ENCODE results near the gene PALM2AKAP2.
"Not testable (repeated sequence)": the region's sequence is repeated elsewhere in the genome, so short reads cannot be mapped to it uniquely, and the experiment has no call there.

Gene PALM2AKAP2

DNA sequence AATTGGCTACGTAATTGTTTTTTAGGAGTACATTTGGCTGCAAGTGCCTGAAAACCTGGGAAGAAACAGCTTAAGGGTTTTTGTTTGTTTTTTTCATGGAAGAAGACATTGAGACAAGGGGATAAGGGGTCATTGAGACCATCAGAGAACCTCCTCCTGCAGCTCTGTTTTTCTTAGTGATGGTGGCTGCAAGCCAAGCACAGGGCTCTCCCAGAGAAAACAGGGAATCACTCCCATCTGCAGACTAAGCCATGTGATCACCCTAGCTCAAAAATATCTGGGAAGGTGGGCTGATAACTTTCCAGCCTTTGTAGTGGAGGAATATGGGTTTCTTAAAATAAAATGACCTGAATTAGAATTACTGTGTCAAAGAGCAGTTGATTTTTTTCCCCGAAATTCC is 25.1 kb downstream of the PALM2AKAP2 start:
- H3K4me3 ChIP-seq (ENCODE audit: low read length): no peak overlapping the region
- TF ChIP-seq ZNF274 (IDR thresholded peaks at IDR 0.05; ENCODE audit: low read depth, low read length): no peak

DNA sequence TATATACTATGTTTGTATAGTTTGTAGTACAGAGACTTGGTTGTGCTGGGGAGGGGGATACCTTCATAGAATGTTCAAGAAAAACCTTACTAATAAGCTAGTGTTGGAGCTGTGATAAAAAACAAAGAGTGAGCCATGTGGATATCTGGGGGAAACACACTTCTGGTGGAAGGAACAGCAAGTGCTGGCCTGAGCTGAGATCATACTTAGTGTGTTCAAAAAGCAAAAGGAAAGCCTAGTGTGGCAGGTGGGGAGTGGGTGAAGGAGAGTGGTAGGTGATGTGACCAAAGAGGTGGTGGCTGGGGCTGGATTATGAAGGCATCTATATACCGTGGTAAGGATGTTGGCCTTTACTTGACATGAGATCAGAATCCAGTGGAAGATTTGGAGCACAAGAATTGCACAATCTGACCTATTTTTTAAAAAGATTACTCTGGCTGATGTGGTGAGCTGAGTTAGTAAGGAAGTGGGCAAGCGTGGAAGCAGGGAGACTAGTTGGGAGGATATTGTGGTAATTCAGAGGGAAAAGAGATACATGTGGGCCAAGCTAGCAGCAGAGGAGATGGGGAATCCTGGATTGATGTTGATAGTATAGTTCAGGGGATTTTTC is 26.6 kb downstream of the PALM2AKAP2 start:
- TF ChIP-seq ZNF274 (IDR thresholded peaks at IDR 0.05; ENCODE audit: low read depth, low read length): no peak
- no peak overlapping the region for H3K4me3 ChIP-seq (ENCODE audit: low read length)

DNA sequence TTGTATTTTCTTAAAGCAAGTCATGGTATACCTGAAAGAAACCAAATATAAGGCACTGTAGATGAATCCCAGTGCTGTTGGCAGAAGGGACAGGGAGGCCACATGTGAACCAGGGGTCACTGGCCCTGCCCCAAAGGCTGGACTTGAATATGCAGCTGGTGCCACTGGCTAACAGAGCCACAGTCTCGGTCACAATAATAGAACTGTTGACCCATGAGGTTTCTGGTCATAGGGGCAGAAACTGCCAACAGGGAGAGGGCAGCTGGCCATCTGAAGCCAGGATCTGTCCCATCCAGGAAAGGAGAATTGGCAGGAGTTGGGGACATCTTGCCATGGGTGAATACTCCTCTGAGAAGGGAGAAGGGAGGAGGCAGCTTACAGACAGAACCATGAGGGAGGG is 31.9 kb downstream of the PALM2AKAP2 start:
- no peak for TF ChIP-seq ZNF274 (IDR thresholded peaks at IDR 0.05; ENCODE audit: low read depth, low read length)
- no peak overlapping the region for H3K4me3 ChIP-seq (ENCODE audit: low read length)

DNA sequence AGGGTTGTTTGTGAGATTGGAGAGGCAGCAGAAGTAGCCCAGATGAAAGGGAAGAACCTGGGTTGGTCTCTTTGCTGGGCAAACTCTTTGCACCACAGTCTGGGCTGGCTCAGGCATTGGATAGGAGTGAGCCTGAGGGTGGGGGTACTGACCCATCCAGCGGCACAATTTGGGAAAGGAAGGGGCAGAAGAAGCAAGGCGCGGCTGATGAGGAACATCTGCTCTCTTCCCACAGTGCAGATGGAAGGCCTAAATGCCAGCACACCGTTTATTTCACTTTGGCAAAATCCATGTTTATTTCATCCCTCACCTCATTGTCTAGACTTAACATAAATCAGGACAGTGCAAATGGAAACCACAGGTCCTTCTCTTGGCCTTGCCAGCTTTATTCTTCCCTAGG is 32.3 kb downstream of the PALM2AKAP2 start:
- H3K4me3 ChIP-seq (ENCODE audit: low read length): no peak overlapping the region
- no peak for TF ChIP-seq ZNF274 (IDR thresholded peaks at IDR 0.05; ENCODE audit: low read depth, low read length)

DNA sequence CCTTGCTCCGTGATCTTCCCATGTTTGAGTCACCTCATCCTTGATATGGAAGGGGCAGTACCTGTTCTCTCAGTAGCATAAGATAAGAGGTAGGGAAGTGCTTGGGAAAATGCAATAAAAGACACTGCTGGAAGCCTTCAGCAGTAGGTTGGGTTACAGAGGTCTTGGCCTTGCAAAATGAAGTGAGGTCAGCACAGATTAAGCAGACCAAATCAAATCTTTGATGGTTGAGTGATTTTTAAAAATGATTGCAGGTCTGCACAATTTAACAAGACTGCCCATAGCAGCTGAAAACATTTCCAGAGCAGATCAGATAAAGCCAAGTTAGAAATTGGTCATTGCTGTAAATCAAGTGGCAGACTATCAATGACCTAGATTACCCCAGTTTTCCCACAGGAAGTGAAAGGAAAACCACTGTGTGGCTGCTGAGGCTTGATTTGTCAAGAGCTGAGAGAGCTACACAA is 32.9 kb downstream of the PALM2AKAP2 start:
- H3K4me3 ChIP-seq (ENCODE audit: low read length): no peak overlapping the region
- TF ChIP-seq ZNF274 (IDR thresholded peaks at IDR 0.05; ENCODE audit: low read depth, low read length): no peak

DNA sequence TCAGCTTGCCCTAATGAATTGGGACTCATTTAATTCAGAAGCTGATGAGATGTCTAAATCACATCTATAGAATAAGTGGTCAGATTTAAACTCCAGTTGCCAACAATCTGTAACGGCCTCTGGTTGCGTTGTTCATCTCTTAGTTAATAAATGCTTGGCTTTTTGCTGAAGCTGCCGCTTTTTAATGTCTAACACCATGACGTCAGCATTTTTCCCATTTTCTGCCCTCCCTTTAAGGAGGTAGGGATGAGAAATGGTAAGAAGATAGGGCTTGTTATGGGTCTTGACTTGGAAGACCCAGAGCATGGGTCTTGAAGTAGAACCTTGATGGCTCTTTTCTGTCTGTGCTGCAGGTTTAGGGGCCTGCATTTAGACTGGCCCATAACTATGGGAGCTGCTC is 33.3 kb downstream of the PALM2AKAP2 start:
- H3K4me3 ChIP-seq (ENCODE audit: low read length): no peak overlapping the region
- TF ChIP-seq ZNF274 (IDR thresholded peaks at IDR 0.05; ENCODE audit: low read depth, low read length): no peak

DNA sequence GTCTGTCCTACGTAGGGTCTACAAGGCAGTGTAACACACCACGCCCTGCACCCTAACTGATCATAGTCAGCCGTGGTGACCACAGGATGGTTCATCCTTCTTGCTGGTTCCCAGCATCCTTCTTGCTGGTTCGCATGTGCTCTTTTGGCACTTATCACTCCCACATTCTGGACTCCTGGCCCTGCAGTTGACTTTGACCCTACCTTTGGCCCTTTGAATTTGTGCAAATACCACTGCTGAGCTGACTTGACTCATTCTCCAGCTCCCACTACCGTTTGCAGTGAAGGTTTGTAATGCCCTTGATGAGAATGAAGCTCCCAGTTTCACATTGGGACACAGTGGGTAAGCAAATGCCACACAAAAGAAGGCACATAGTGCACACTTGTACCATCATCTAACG is 33.8 kb downstream of the PALM2AKAP2 start:
- no peak overlapping the region for H3K4me3 ChIP-seq (ENCODE audit: low read length)
- no peak for TF ChIP-seq ZNF274 (IDR thresholded peaks at IDR 0.05; ENCODE audit: low read depth, low read length)

DNA sequence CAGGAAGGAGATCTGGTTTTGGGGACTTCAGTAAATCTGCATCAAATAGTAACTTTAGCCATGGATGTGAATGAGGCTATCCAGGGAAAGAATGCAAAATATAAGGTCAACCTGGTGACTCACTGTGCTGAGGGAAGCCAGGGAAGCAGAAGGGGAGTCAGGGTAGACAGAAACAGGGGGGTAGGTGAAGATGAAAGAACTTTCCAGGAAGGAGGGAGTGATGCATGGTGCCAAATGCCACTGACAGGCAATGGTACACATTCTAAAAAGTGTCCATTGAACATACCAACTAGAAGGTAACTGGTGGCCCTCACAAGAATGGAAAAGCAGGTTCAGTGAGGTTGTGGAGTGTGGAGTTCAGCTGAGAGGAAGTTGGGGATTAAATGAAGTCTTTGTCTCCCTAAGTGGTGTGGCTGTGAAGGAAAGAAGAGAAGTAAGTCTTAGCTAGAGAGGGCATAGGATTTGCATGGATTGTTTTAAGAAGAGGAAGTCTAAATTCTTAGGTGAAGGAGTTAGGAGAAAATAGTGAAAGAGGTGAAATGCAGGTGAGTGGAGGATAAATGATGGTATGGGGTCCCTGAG is 35.5 kb downstream of the PALM2AKAP2 start:
- H3K4me3 ChIP-seq (ENCODE audit: low read length): no peak overlapping the region
- TF ChIP-seq ZNF274 (IDR thresholded peaks at IDR 0.05; ENCODE audit: low read depth, low read length): no peak

DNA sequence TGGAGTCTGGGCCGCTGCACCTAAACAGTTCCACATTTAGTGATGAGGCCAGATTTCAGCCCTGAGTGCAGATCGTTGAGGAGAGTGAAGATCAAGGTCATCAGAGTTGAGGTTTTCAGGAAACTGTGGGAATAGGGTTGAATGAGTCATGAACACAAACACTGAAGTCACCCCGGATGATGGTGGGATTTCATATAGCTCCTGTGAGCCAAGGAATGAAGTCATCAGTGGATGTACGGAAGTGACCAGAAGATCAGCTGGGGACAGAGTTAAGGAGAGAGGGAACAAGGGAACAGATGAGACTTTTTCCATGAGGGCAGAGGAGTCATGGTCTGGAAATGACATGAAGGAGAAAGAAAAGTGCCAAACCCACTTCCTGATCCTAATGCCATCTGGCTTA is 36.5 kb downstream of the PALM2AKAP2 start:
- TF ChIP-seq ZNF274 (IDR thresholded peaks at IDR 0.05; ENCODE audit: low read depth, low read length): no peak
- no peak overlapping the region for H3K4me3 ChIP-seq (ENCODE audit: low read length)

DNA sequence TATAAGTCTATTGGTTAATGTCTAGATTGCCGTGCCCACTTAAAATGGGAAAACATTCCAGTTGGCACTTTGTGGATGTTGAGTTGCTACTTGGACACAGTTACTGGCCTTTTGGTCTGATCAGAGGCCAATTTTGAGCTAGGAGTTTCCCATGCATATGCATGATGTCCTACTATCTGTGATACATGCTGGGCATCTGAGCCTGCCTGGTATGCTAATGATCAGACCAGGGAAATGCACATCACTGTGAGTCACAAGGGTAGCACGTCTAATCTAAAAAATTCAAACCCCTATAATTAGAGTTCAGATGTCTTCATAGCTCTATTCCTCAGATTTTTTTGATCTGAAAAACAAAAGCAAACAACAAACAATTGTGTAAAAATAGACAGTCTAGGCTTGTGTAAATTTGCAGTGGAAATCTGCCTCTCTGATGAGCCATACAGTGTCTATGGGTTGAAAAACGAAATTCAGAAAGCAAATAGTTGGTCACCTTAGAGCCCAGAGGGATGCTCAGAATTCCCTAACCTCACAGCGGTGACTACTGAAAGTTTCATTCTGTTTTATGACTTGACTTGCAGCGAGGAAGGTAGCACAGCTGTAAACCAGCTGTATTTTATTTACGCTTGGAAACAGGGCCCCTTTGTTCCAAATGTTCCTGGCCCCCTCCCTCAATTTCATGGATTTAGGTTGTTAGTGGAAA is 37.3 kb downstream of the PALM2AKAP2 start:
- TF ChIP-seq ZNF274 (IDR thresholded peaks at IDR 0.05; ENCODE audit: low read depth, low read length): no peak
- H3K4me3 ChIP-seq (ENCODE audit: low read length): no peak overlapping the region

DNA sequence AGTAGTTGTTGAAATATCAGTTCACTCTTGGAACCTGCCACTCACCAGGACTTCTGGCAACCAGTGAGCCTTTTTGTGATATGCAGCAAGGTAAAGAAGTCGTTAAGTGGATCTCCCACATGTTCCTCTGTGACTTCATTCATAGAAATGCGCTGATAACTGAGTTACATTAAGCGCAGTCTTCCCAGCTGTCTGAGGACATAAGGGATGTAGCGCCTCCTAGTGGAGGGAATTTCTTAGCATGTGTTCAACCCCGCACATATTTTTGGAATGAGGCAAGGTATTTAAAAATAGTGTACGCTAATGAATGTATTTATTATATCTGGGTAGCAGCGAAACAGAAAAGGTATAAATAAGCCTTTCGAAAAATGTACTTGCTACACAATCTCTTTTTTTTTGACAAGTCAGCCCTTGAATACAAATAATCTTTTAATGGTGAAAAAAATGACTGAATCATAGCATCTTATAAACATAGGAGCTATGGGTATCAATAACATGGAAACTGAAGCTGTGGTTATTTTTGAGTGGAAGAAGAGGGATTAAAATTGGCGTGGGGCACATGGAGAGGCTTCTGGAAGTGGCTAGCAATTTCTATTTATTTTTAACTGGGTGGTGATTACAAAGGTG is 38.0 kb downstream of the PALM2AKAP2 start:
- H3K4me3 ChIP-seq (ENCODE audit: low read length): no peak overlapping the region
- no peak for TF ChIP-seq ZNF274 (IDR thresholded peaks at IDR 0.05; ENCODE audit: low read depth, low read length)

DNA sequence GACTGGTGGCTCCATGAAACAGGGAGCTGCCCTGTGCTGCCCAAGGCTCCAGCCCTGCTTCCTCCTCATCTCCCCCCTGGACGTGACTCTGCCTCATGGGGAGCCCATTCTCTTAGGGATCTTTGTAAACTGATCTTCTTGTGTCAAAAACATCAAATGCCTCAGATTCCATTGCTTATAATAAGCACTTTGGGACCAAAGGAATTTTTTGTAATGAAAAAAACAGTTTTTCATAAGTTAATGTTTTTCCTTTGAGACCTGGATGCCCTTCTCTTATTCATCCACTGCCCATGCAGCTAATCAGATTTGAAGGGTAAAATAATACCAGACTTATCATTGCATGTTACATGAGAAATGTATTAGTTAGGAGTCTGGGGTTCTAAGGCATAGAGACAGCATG is 41.7 kb downstream of the PALM2AKAP2 start:
- TF ChIP-seq ZNF274 (IDR thresholded peaks at IDR 0.05; ENCODE audit: low read depth, low read length): no peak
- no peak overlapping the region for H3K4me3 ChIP-seq (ENCODE audit: low read length)

DNA sequence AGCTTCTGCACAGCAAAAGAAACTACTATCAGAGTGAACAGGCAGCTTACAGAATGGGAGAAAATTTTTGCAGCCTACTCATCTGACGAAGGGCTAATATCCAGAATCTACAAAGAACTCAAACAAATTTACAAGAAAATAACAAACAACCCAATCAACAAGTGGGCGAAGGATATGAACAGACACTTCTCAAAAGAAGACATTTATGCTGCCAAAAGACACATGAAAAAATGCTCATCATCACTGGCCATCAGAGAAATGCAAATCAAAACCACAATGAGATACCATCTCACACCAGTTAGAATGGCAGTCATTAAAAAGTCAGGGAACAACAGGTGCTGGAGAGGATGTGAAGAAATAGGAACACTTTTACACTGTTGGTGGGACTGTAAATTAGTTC is 45.4 kb downstream of the PALM2AKAP2 start:
- not testable (repeated sequence) for H3K4me3 ChIP-seq (ENCODE audit: low read length)

DNA sequence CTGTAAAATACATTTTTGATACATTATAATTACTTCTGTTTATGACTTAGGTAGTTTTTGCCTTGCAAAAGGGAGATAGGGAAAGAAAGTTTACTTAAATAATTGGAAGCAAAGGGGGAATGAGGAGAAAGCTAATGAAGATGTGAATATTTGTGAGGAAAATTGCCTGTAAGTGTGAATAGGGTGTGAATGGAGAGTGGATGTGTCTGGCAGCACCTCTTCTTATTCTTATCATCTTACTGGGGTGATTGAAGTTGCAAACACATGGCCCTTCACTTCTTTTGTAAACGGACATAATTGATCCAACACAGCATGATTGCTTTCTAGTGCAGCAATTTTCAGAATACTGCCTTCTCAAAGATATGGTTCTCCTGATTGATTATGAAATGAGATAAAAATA is 46.6 kb downstream of the PALM2AKAP2 start:
- no peak for TF ChIP-seq ZNF274 (IDR thresholded peaks at IDR 0.05; ENCODE audit: low read depth, low read length)
- no peak overlapping the region for H3K4me3 ChIP-seq (ENCODE audit: low read length)

DNA sequence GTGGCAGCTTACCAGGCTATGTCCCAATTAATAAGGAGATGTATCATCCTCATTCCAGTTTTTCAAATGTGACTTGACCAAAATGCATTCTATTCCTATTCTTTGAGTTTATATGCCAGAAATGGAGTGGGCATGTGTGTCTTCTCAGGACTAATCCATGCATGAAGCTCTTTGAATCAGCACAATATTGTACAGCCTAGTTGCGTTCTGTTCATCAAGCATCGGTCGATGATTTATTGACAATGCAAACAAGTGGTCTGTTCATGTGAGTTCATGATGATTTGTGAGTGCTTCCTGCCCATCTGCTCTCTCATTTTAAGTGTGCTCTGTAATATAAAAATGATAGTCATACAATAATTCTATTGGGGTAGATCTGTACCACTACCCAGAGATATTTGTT is 48.3 kb downstream of the PALM2AKAP2 start:
- no peak overlapping the region for H3K4me3 ChIP-seq (ENCODE audit: low read length)
- no peak for TF ChIP-seq ZNF274 (IDR thresholded peaks at IDR 0.05; ENCODE audit: low read depth, low read length)
